NCI-H82 treated with DMSO at 0.1 percent for 48 hours (cell line): Measurements from ENCODE around the gene PLEKHA7.

Source experiments
- DNase-seq: peaks from one replicate; lab custom pipeline; 2025; ENCODE audit not compliant: unreplicated experiment; lab: John Stamatoyannopoulos, UW

The PLEKHA7 gene

DNA sequence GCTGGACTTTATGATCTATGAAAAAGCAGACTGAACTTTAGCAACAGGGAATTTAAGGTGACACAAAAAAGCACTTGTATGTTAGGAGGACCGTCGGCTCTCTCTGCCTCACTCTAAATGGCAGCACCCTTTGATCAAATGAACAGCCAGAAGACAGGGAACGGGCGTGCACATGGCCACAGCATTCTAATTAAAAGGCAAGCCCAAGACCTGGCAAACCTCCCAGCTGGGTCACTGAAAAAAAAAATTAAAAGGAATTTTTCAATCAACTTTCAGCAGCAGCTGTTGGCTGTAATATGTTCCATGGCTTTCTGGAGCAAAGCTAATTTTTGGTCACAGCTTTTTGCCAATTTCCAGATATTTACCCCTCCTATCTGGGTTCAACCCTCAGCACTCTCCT lies 159.2 kb downstream of the PLEKHA7 start:
- DNase-seq, result no peak

- no peak for DNase-seq
Measured at GRCh38 chr11:16853859-16854258, 160.4 kb downstream of the PLEKHA7 start.

- no peak for DNase-seq
Measured at GRCh38 chr11:16853266-16853665, 160.9 kb downstream of the PLEKHA7 start.

DNA sequence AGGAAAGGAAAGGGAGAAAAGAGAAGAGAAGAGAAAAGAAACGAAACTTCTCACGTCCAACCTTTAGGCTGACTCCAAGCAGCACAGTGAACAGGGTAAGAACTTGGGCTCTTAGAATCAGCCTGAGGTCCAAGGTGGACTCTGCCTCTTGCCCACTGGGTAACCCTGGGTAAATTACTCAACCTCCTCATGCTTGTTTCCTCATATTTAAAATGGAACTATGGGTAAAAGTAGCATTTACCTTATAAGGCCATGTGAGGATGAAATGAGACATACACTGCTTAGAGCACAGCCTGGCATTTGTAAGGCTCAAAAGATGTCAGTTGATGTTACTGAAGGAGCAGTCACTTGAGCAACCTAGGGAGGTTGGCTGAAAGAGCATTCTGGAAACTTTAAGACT lies 167.9 kb downstream of the PLEKHA7 start:
- no peak for DNase-seq

DNA sequence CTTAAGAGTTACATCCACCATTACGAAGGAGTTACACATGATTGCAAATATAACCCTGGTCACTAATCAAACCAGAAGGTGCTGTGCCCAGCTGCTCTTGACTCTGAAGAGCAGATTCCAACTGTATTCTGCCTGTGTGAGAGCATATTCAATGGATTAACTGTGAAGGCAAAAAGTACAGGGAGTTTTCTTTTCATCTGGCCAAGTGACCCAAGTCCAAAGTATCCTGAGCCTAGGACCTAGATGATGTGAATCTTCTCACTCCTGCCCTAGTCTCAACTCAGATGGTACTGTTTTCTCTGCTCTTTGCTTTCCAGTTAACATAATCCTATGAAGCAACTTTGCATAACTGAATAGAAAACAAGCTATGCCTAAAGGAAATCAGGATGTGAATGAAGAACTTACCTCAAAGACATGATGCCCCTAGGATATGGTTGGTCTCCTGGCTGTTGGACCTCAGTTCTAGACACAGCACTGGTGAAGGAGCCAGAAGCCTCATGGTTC lies 169.9 kb downstream of the PLEKHA7 start:
- no peak for DNase-seq

DNA sequence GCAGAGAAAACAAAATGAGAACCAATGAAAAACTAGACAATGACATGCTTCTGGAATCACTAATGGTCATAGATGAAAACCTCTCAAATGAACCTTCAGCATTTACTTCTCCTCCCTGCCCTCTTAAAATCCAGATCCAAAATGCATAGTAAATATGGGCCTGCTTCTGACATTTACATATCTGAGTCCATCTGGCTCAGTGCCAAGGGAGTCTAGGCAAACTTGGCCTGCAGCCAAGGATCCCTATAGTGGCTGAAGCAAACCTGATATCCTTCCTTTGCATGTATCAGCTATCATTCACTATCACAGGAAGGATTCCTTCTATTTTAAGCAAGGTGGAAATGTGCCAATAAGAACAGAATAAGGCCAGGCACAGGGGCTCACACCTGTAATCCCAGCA lies 170.9 kb downstream of the PLEKHA7 start:
- no peak for DNase-seq

DNA sequence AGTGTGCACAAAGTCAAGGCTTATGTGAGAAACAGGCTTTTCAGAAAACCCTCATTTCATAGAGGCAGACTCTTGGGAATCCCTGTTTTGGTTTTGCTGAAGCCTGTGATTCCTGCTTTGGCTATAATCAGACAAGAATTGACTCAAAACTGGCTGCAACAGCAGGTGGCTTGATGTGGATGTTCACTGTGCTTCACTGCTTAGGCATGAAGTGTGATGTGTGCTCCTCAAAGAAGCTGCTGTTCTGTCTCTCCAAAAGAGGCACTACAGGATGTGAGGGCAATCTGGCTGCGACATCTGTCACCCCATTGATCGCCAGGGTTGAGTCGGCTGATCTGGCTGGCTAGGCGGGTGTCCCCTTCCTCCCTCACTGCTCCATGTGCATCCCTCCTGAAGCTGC lies 172.2 kb downstream of the PLEKHA7 start:
- DNase-seq, result no peak

- no peak for DNase-seq
Measured at GRCh38 chr11:16841481-16841880, 172.7 kb downstream of the PLEKHA7 start.

DNA sequence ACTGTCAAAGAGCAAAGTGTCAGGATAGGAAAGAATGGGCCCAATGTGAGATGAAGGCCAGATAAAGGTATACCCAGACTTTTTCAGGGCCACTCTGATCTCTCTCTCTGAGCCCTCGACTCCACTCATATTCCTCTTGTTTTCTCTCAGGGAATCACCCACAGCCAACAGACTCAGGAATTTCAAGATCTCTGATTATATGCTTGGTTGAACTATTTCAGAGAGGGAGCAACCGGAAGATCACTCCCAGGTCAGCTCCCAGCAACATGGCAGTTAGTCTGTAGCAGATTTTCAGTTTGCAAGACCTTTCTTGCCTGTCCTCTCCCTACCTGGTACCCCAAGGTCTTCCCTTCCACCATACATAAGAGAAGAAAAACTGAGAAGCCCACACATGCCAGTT lies 173.3 kb downstream of the PLEKHA7 start:
- no peak for DNase-seq

DNA sequence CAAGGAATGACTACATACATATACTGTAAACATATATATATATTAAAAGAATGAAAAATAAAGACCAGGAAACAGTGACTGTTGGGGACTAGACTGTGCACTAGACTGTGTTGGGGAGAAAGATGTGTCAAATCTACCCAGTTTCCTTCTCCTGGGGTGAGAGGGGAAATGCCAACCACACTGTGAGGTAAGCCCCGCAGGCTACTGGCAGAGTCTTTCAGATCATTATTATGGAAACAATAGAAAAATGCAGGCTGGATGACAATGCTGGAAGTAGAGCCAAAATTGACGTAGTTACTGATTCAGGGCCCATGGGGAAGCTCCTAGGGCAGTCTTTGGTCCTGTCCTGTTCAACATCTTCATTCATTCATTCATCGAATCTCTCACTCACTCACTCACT lies 174.4 kb downstream of the PLEKHA7 start:
- DNase-seq, result no peak

DNA sequence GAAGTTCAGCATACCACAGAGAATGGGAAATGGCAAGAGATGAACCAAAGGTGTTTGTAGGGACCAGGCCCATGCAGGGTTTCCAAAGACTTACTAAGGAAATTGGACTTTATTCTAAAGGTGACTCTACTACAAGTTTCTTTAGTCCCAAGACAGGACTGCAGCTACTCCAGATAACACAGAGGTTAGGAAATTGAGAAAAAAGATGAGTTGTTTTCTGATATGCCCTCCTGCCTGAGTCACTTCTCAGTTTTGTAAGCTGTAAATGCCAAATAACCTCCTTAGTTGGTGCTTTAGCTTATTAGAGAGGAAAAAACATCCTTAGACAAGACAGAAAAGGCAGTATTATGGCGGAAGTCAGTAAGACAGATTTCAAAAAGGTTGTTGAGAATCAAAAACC lies 179.8 kb downstream of the PLEKHA7 start:
- DNase-seq, result no peak

GRCh38 chr11:16833026-16833425 lies 181.2 kb downstream of the PLEKHA7 start:
- DNase-seq, result no peak

DNA sequence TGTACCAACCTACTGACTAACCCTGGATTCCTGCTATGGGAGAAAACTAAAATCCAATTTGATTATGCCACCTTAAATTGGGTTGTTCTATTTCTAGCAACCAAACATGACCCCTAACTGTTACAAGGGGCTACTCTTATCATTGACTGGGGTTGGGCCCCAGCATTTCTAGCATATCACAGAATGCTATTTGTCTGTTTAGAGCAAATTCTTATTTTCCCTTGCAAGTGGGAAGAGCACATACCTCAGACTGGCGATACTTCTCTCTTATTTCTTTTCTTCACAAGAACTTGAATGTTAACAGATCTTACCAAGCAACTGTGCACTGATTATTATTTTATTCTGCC lies 182.0 kb downstream of the PLEKHA7 start:
- DNase-seq, result no peak

- no peak for DNase-seq
Measured at GRCh38 chr11:16831316-16832192, 182.7 kb downstream of the PLEKHA7 start.

- DNase-seq, result no peak
Measured at GRCh38 chr11:16827139-16827538, 187.1 kb downstream of the PLEKHA7 start.

DNA sequence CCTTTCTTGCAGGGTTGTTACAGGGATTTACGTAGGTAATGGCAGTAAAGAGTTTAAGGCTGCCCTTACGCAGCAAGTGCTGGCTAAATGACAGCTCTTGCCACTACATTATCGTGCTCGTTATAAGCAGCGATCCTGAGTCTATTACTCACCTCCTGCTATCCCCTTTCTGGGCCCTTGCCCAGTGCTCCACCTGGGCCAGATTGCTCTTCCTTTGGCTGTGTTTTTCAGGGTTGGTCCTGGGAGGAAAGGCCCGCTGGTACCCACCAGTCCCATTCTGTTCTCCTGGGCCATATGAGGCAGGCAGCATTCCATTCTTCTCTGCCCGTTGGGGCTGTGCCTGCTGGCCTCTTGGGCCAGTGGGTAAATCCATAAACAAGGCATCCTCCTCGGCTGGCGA lies 188.2 kb downstream of the PLEKHA7 start:
- DNase-seq, result no peak

GRCh38 chr11:16825101-16825500 lies 189.1 kb downstream of the PLEKHA7 start:
- DNase-seq, result no peak

DNA sequence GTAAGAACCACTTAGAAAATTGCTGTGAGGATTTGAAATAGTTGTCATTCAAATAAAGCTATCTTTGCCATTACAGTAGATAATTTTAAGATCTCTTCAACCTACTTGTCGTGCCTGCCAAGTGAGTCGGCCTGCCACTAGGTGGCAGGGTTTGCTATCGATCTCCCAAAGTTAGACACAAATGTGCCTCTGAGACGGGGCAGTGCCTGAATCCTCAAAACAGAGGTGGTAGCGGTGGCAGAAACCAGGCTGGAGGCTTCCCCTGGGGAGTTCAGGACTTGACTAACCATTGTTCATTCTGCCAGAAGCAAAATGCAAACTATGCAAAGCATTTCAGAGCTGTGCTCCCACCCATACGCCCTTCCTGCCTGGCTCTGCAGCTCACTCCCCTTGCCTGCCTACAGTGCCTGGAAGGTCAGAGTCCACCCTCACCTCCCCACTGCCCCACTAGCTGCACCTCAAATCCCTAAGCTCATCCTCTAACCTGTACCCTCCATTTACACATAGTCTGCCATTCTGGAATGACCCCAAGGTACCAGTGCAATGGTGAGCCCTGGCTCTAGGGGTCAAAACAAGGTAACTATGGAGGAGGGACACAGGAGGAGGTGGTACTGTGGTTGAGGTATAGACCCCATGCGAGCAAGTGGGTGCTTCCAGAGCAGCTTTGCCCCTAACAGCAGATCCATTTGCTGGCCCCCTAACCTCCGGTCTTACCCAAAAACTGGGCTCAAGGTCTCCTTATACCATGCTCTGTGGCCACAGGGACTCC lies 193.7 kb downstream of the PLEKHA7 start:
- DNase-seq, result peak; percentile 18

DNA sequence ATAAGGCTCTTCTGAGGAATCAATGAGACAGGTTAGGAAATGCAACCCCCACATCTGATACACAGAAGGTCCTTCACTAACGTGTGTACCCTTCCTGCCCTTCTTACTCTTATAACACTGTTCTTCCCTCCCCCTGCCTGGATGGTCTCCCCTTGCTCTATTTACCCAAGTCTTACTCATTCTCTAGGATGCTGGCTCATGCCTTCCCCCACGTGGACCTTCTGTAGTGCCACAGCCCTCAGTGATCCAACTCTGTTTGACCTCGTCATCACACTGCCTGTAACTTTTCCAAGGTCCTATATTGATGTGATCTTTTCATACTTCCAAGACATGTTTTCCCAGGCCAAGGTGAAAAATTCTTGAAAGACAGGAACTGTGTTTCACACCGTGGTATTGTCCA lies 195.9 kb downstream of the PLEKHA7 start:
- no peak for DNase-seq

GRCh38 chr11:16817351-16817750 lies 196.9 kb downstream of the PLEKHA7 start:
- DNase-seq, result no peak

DNA sequence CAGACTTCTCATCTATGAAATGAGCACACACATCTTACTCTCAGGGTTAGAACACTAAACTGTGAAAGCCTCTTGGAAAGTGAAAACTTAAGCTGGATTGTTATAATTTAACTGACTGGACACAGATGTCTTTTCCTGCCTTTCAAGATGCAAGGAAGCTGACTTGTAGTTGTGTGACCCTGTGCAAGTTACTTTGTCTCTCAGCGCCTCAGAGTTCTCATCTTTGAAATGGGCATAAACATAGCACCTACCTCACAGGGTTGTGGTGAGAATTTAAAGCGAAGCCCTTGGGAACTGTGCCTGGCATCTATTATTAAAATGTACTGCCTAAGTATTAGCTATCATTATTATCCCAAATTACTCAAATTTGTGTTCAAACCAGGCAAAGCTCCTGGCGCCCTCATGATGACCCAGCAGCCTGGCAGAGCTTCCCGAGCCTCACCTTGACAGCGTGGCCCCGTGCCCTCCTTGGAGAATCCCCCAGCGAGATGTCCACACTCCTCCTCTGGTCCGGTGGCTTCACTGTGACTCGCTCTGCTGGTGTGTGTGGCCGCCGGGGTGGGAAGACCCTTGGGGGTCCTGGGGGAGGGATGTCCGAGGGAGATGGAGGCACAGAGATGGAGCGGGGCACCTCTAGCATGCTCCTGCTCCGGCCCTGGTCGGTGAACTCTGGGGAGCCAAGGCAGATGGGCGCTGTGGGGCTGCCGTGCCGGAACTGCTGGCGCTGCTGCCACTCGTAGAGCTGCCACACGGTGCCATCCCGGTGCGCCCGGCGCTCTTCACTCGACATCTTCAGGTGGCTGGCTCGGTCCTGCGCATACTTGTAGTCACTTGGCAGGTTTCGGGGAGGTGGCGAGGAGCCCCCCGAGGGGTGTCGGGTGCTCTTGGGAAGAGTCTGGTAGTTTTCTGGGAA lies 197.6 kb downstream of the PLEKHA7 start:
- no peak for DNase-seq
